ENCODE measurements around the gene PLCD4.

- TF ChIP-seq CTCF (IDR thresholded peaks at IDR 0.05) (no peak), POLR2AphosphoS5 (IDR thresholded peaks at IDR 0.05) (no peak), EP300 (IDR thresholded peaks at IDR 0.05) (no peak), POLR2A (IDR thresholded peaks at IDR 0.05; ENCODE audit: low read depth) (no peak)
Measured at GRCh38 chr2:218631837-218632236, 24.1 kb downstream of the PLCD4 start.
